Stimulated activated CD4-positive, alpha-beta T cell treated with anti-CD3 and anti-CD28 coated beads, TNF-alpha, amount 100 ng/mL, for 1 hour (primary cell): ENCODE data around the gene ARL17A.
"Not testable (repeated sequence)": the region's sequence is repeated elsewhere in the genome, so short reads cannot be mapped to it uniquely, and the experiment has no call there.

Experiments used
- DNase-seq, 3 donors: peaks; one replicate each; pipeline ENCODE4 v3.0.0-alpha.2; 2020; ENCODE audit warnings: low read depth in 3 of 3, low spot score in 1 of 3

ARL17A gene

DNA sequence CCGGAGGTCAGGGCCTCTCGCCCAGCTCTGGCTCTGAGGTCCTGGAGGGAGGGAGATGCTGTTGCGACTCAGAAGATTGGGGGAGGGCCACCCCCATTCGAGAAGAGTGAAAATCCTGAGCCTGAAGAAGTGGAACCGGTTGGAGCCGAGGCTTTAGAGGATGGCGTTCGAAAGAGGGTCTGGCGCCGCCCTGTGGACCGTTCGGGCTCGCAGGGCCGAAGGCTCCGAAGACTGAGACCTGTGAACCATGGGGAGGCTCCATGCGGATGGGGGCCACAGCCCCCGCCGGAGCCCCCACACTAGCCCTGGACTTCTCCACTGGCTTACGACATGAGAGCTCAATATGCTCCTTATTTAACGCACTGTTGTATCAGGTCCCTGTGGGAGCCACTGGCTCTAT, 20.3 kb downstream of the ARL17A start:
- not testable (repeated sequence) for DNase-seq

DNA sequence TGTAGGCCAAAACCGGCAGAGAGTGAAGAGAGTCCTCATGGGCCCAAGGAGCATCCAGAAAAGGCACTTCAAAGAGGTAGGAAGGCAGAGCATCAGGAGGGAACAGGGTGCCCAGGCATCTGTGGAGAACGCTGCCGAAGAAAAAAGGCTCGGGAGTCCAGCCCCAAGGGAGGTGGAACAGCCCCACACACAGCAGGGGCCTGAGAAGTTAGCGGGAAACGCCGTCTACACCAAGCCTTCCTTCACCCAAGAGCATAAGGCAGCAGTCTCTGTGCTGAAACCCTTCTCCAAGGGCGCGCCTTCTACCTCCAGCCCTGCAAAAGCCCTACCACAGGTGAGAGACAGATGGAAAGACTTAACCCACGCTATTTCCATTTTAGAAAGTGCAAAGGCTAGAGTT, 30.9 kb downstream of the ARL17A start:
- DNase-seq = not testable (repeated sequence)

DNA sequence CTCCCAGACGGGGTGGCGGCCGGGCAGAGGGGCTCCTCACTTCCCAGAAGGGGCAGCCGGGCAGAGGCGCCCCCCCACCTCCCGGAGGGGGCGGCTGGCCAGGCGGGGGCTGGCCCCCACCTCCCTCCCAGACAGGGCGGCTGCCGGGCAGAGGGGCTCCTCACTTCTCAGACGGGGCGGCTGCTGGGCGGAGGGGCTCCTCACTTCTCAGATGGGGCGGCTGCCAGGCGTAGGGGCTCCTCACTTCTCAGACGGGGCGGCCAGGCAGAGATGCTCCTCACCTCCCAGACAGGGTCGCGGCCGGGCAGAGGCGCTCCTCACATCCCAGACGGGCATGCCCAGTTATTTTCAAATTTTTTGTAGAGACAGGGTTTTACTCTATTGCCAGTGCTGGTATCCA, 44.8 kb downstream of the ARL17A start:
- not testable (repeated sequence) for DNase-seq

DNA sequence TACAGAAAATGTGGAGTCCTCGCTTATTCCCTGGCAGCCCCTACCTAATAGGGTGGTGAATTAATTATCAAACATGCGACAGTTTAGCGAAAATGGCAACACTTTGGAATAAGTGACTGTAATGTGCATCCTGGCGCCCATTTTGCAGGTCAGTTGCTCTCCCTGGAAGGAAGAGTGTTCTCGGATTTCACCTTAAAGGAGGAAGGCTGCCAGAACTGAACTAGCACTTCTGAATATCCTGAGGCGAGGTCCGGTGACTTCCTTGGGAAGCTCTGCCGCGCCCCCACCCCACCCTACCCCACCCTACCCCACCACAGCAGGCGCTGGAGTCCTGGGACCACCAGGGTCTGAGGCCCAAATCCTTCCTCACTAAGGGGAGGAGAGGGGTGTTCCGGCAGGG, 67.3 kb downstream of the ARL17A start, which contains the start of gene LRRC37A2:
Gene LRRC37A2 (plus strand): TSS at position 301 of the 400 bp plus-strand sequence. CDS start 245 bp downstream, outside the sequence.
- DNase-seq = not testable (repeated sequence)

DNA sequence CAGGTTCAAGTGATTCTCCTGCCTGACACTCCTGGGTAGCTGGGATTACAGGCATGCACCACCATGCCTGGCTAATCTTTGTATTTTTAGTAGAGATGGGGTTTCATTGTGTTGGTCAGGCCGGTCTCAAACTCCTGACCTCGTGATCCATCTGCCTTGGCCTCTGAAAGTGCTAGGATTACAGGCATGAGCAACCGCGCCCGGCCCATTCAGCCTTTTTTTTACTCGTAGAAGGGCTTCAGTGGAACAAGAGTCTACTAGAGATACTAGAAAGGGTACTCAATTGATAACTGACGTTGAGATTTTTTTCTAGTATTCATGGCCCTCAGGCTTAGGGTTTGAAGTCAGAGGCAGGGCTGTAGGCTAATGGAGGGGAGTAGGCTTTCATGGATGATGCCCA, 73.6 kb downstream of the ARL17A start:
- not testable (repeated sequence) for DNase-seq

DNA sequence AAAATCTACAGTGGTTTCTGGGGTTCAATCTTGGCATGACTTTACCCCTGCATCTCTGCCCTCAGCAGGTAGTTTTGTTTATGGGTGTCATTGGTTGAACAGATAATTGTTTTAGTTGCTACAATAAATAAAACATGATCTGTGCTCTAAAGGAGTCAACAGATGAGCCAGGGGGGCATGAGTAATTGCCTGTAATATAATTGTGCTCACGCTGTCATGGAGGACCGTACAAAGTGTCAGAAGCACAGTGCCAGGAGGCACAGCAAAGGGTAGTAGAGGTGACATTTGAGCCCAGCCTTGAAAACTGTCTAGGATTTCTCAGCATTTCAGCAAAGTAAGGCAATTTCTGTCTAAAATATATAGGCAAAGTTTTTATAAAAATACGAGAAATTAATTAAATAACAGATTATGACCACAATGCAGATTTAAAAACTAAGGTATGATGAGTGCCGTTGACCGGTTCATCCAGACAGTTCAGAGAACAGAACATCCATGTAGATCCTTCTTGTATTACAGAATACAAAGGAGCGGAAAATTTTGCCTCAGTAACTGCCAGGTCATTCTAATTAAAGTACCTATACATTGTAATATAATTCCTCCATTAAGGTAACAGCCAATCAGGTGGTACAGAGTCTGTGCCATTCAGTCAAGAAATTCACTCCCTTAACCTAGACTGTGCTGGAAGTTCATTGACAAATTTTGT, 79.9 kb downstream of the ARL17A start:
- not testable (repeated sequence) for DNase-seq

DNA sequence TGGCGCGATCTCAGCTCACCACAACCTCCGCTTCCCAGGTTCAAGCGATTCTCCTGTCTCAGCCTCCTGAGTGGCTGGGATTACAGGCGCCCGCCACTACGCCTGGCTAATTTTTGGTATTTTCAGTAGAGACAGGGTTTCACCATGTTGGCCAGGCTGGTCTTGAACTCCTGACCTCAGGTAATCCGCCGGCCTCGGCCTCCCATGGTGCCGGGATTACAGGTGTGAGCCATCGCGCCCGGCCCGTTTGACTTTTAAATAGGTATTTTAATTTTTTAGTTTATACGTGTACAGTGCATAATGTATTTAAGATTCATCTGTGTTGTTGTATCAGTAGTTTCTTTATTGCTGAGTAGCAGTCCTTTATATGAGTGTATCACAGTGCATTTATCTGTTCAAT, 87.5 kb downstream of the ARL17A start:
- DNase-seq = not testable (repeated sequence)

DNA sequence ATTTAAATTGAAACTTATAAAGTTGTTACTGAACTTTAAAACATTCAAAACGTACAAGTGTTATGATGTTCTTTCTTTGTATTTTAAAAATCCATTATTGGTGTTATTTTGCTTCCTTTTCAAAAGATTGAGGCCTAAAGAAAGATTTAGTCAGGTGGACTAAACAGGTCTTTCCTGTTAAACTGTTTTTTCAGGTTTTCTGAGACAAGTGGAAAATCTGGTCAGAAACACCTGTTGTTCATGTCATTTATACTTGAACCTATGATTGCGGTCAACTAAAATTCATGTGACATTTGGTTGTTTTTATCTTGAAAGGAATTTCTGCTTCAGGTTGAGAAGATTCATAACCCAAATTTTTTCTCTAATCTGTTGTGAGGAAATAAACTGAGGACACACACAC, 98.2 kb downstream of the ARL17A start:
- DNase-seq = not testable (repeated sequence)

DNA sequence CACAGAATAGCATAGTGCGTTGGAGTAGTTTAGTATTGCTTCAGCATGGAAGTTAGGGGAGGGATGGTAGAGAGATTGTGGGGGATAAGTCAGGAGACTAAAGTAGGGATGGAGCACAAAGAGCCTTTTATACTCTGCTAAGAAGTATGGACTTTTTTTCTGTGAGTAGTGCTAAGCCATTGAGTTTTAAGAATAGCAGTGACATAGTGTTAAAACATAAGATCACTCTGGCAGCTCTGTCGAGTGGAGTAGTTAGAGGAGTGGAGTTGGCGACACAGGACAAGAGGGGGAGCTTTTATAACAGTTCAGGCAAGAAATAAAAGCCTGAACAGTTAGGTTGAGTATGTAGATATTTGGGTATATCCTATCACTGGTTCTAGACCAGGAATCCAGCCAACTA, 100.7 kb downstream of the ARL17A start:
- not testable (repeated sequence) for DNase-seq

DNA sequence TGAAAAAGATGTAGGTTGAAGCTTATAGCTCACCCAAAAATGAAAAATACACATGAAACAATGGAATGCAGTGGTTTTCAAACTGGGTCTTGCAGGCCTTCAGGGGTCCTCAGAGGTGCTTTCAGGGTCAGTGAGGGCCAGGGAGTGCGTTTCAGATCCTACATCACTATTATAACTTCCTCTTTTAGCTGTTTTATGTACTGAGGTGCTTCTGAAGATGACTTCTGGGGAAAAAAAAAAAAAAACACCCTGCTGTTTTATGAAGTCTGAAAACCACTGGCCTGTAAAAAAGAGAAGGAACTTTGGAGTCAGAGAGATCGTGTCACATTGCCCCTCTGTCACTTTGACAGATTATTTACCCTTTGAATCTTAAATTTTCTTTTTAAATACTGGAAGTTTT, 103.9 kb downstream of the ARL17A start:
- DNase-seq = not testable (repeated sequence)

DNA sequence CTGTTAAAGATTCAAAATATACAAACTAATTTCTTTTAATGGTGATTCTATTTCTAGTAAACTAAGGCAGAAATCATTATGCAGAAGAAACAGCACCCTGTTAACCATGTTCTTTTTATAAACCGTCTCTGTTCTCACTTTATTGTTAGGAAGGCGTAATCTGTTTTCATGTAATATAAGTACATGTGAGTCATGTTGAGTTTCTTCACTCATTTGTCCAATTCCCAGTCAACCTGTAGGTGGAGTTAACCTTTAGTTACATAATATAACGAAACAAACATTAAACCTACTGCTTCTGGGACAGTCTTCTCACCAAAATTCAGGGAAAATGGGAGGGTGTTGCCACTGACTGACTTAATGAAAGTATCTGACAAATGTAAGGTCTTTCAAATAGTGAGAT, 105.0 kb downstream of the ARL17A start:
- DNase-seq = not testable (repeated sequence)

DNA sequence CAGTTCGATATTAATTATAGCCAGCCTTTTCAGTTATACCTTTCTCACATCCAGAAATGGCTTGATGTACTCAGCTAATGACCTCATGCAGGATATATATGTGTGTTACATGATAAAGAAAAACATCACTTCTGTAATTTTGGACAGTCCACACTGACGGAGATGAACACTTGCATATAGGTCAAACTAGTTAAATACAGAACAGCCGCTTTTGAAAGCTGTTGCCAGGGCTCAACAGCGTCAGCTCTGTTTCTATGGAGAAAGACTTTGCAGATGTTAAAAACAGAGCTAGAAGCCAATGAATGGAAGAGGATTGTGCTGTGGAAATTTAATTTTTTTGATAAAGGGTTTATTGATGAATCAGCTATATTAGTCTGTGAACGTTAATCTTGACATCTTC, 111.9 kb downstream of the ARL17A start:
- DNase-seq = not testable (repeated sequence)
